Cerebellar nuclear complex (tissue), 1 donor: ENCODE results near the gene CAB39L.

Experiments used
- DNase-seq, 2 experiments: peaks; one replicate each; lab custom pipeline; 2025; lab: John Stamatoyannopoulos, UW

Gene CAB39L

GRCh38 chr13:49441846-49442245, 2.0 kb downstream of the CAB39L start:
- DNase-seq: no peak

GRCh38 chr13:49441312-49441711, 2.6 kb downstream of the CAB39L start:
- DNase-seq: no peak

GRCh38 chr13:49439609-49440008, 4.3 kb downstream of the CAB39L start:
- no peak for DNase-seq

- no peak for DNase-seq
Observed at GRCh38 chr13:49437705-49438104, 6.2 kb downstream of the CAB39L start.

GRCh38 chr13:49436890-49437289, 7.0 kb downstream of the CAB39L start:
- DNase-seq: no peak

GRCh38 chr13:49435992-49436391, 7.9 kb downstream of the CAB39L start:
- DNase-seq: no peak

- DNase-seq: no peak
Observed at GRCh38 chr13:49429121-49429520, 14.7 kb downstream of the CAB39L start.

GRCh38 chr13:49428041-49428763, 15.7 kb downstream of the CAB39L start:
- DNase-seq: no peak

GRCh38 chr13:49424011-49424560, 19.8 kb downstream of the CAB39L start:
- no peak for DNase-seq

GRCh38 chr13:49421391-49421790, 22.5 kb downstream of the CAB39L start:
- DNase-seq: no peak

GRCh38 chr13:49419276-49419675, 24.6 kb downstream of the CAB39L start:
- DNase-seq: no peak

- no peak for DNase-seq
Observed at GRCh38 chr13:49418206-49418605, 25.7 kb downstream of the CAB39L start.

GRCh38 chr13:49417161-49417560, 26.7 kb downstream of the CAB39L start:
- DNase-seq: no peak

GRCh38 chr13:49412749-49413148, 31.1 kb downstream of the CAB39L start:
- no peak for DNase-seq

GRCh38 chr13:49411353-49411752, 32.5 kb downstream of the CAB39L start:
- DNase-seq: no peak

- DNase-seq: no peak
Observed at GRCh38 chr13:49410477-49410876, 33.4 kb downstream of the CAB39L start.

GRCh38 chr13:49410006-49410405, 33.9 kb downstream of the CAB39L start:
- DNase-seq: no peak

GRCh38 chr13:49409008-49409407, 34.9 kb downstream of the CAB39L start:
- DNase-seq: no peak

GRCh38 chr13:49407936-49408335, 35.9 kb downstream of the CAB39L start:
- no peak for DNase-seq

- no peak for DNase-seq
Observed at GRCh38 chr13:49407068-49407467, 36.8 kb downstream of the CAB39L start.

- no peak for DNase-seq
Observed at GRCh38 chr13:49404703-49405020, 39.2 kb downstream of the CAB39L start.

- DNase-seq: no peak
Observed at GRCh38 chr13:49403996-49404702, 39.7 kb downstream of the CAB39L start.
